ENCODE data around the gene RWDD3. TPM values are rescaled to one million over a fixed set of nuclear protein-coding genes. Genes with fewer than 3 reads are reported as not detected.

Gene RWDD3
- total RNA-seq, 1 donor from 2014 or later = 17.1 TPM

DNA sequence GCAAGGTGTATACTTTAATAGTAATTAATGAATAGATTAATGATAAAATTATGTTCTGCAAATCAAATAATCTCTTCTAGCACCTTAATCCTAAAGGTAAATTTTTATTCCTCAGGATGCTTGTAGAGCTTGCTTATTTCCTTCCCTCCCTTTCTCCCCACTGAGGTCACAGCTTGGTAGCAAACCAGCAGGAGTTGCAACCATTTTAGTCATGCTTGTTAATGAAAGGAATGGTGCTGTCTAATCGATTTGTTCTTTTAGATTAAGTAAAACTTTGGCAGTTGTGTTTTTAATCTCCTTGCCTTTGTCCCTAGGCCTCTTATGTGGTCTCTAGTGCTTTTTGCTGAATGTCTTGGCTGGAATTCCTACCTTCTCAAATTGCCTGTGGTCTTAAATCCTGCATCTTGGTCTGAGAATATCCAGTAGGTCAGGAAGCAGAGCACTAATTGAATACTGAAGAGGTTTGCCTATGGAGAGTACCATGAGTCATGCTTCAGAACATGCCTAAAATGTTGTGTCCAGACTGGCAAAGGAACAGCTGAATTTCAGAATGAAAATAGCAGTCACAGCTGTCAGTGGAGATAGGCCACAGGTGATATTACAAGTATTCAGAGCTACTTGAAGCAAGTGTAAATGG, 36.3 kb upstream of the RWDD3 start:
- intact Hi-C loops (cut with micrococcal nuclease) = no loop called here
- TF ChIP-seq, protein P1, sequence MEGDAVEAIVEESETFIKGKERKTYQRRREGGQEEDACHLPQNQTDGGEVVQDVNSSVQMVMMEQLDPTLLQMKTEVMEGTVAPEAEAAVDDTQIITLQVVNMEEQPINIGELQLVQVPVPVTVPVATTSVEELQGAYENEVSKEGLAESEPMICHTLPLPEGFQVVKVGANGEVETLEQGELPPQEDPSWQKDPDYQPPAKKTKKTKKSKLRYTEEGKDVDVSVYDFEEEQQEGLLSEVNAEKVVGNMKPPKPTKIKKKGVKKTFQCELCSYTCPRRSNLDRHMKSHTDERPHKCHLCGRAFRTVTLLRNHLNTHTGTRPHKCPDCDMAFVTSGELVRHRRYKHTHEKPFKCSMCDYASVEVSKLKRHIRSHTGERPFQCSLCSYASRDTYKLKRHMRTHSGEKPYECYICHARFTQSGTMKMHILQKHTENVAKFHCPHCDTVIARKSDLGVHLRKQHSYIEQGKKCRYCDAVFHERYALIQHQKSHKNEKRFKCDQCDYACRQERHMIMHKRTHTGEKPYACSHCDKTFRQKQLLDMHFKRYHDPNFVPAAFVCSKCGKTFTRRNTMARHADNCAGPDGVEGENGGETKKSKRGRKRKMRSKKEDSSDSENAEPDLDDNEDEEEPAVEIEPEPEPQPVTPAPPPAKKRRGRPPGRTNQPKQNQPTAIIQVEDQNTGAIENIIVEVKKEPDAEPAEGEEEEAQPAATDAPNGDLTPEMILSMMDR (IDR thresholded peaks at IDR 0.05) = no peak
- H3K4me1 Mint-ChIP-seq = no peaks in the 10 kb centered on the region
- no peak for ATAC-seq (ENCODE audit: low read depth)
- ChIA-PET POLR2A (no interaction called here), CTCF (no interaction called here)
- no peaks in the 10 kb centered on the region for H3K9me3 Mint-ChIP-seq
- H3K27ac Mint-ChIP-seq = no peak overlapping the region
- H3K4me3 Mint-ChIP-seq = no peak overlapping the region
- peaks cover 2% of the 10 kb centered on the region for H3K27me3 Mint-ChIP-seq
- H3K36me3 Mint-ChIP-seq (ENCODE audit: low read depth) = no peaks in the 10 kb centered on the region
- DNase-seq = no peak

DNA sequence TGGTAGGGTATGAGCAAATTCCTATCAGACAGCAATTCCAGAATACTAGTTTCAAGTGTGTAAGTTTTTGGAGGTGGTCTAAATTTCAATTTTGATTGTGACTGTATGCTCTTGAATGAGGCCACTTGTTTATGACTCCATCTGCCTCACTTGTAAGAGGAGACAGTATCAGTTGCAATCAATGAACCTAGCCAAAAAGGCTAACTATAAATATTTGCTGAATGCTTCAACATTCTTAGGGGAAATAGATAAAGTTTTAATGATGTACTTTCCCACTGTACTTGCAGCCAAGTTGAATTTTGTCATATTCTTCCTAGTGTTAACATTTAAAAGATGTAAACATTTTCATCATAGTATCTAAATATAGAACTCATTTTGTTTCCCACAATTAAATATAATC, 32.1 kb upstream of the RWDD3 start:
- no peak for DNase-seq
- Mint-ChIP-seq H3K27me3 (no peaks in the 10 kb centered on the region), H3K9me3 (no peaks in the 10 kb centered on the region), H3K4me3 (no peak overlapping the region), H3K4me1 (no peaks in the 10 kb centered on the region), H3K36me3 (ENCODE audit: low read depth) (no peaks in the 10 kb centered on the region), H3K27ac (no peak overlapping the region)
- POLR2A ChIA-PET = no interaction called here
- TF ChIP-seq, protein P1 (IDR thresholded peaks at IDR 0.05) = no peak
- ATAC-seq (ENCODE audit: low read depth) = no peak
- CTCF ChIA-PET = no interaction called here
- intact Hi-C loops (cut with micrococcal nuclease) = no loop called here

DNA sequence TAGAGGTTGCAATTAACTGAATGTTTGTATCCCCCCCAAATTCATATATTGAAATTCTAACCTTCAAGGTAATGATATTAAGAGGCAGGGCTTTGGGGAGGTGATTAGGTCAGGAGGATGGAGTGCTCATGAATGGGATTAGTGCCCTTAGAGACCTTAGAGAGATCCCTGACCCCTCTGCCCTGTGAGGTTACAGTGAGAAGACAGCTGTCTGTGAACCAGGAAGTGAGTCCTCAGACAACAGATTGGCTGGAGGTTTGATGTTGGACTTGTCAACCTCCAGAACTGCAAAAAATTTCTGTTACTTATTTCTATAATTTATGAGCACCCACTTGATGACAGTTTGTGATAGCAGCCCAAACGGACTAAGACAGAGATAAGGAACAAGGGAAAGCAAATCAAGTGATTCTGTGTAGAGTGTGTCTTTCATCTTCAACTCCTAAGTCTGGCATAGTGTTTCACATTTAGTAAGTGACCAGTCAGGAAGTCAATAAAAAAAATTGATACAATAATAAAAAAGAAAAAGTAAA, 30.0 kb upstream of the RWDD3 start:
- DNase-seq (no peak), ATAC-seq (ENCODE audit: low read depth) (no peak)
- Mint-ChIP-seq H3K4me3 (no peak overlapping the region), H3K9me3 (no peaks in the 10 kb centered on the region), H3K4me1 (no peaks in the 10 kb centered on the region), H3K36me3 (ENCODE audit: low read depth) (no peaks in the 10 kb centered on the region), H3K27ac (no peak overlapping the region), H3K27me3 (no peaks in the 10 kb centered on the region)
- intact Hi-C loops (cut with micrococcal nuclease) = no loop called here
- TF ChIP-seq, protein P1 (IDR thresholded peaks at IDR 0.05) = no peak
- POLR2A ChIA-PET = no interaction called here
- CTCF ChIA-PET = no interaction called here

DNA sequence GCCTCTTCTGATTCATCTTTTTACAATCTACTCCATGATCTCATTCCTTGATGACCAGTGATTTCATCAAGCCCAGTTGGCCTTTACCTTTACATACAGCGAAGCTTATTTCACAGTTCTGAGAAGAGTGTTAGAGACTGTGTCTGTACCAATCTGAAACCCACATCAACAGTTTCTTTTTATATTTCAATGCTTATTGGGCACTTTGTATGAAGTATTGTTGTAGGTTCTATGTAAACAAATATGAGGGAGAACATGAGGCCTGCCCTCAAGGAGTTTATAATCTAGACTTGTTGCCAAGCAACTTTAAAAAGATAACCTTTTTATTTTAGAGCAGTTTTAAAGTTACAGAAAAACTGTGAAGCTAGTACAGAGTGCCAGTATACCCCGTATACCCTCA, 27.5 kb upstream of the RWDD3 start:
- Mint-ChIP-seq H3K9me3 (peaks cover 2% of the 10 kb centered on the region), H3K27me3 (no peaks in the 10 kb centered on the region), H3K27ac (no peak overlapping the region), H3K4me1 (no peaks in the 10 kb centered on the region), H3K36me3 (ENCODE audit: low read depth) (no peaks in the 10 kb centered on the region), H3K4me3 (no peak overlapping the region)
- TF ChIP-seq, protein P1 (IDR thresholded peaks at IDR 0.05) = no peak
- no peak for ATAC-seq (ENCODE audit: low read depth)
- DNase-seq = no peak
- CTCF ChIA-PET = interaction anchor here (0.8 kb wide), 1 partner anchor 27 kb away, joined by 3 read pairs; the partner anchor contains the start of gene RWDD3
- intact Hi-C loops (cut with micrococcal nuclease) = no loop called here
- POLR2A ChIA-PET = no interaction called here

DNA sequence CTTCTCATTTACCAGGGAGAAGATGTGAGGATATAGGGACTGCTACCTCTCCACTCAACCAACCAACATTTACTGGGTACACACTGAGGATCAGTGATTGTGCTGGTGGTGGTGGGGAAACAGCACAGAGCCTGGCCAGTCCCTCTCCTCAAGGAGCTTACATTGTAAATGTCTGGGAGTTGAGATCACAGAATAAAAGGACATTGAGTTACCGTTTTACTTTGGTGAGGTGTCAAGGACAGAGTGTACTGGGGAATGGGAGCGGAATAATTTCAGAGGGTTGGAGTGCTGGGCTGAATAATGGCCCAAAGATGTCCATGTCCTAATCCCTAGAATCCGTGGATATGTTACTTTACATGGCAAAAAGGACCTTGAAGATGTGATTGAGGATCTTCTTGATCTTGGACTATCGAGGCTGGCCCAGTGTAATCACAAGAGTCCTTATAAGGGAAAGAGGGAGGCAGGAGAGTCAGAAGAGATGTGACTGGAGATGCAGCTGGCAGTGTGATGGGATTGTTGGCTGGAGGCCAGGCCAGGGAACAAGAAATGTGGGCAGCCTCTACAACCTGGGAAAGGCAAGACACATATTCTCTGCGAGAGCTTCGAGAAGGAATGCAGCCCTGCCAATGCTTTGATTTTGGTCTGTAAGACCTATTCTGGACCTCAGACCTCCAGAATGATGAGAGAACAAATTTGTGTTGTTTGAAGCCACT, 26.6 kb upstream of the RWDD3 start:
- DNase-seq (no peak), ATAC-seq (ENCODE audit: low read depth) (no peak)
- H3K4me3 Mint-ChIP-seq = no peak overlapping the region
- H3K9me3 Mint-ChIP-seq = peaks cover 2% of the 10 kb centered on the region
- H3K27me3 Mint-ChIP-seq = no peaks in the 10 kb centered on the region
- intact Hi-C loops (cut with micrococcal nuclease) = no loop called here
- TF ChIP-seq, protein P1 (IDR thresholded peaks at IDR 0.05) = no peak
- CTCF ChIA-PET = interaction anchor here (0.8 kb wide), 1 partner anchor 27 kb away, joined by 3 read pairs; the partner anchor contains the start of gene RWDD3
- H3K27ac Mint-ChIP-seq = no peak overlapping the region
- POLR2A ChIA-PET = no interaction called here
- H3K4me1 Mint-ChIP-seq = no peaks in the 10 kb centered on the region
- no peaks in the 10 kb centered on the region for H3K36me3 Mint-ChIP-seq (ENCODE audit: low read depth)
